HTERT RPE-1 (cell line): ENCODE results near the gene ERGIC1.

ENCODE experiments used
- in situ Hi-C: fragments of 300-500 bp; cut with MboI; formaldehyde crosslinking; loops from 4 replicates; pipeline ENCODE4 v1.14.3; 2020; ENCODE audit warnings: low sequenced_read_pairs

Gene ERGIC1

GRCh38 chr5:172827841-172828240, 6.2 kb upstream of the ERGIC1 start:
- in situ Hi-C loops, result no loop called here

- in situ Hi-C loops, result no loop called here
These were observed 5.1 kb upstream of the ERGIC1 start for GRCh38 chr5:172828911-172829431.

GRCh38 chr5:172830275-172830799, 3.7 kb upstream of the ERGIC1 start:
- in situ Hi-C loops, result no loop called here

GRCh38 chr5:172830876-172831662, 3.0 kb upstream of the ERGIC1 start:
- in situ Hi-C loops, result no loop called here

GRCh38 chr5:172832383-172833315, 1.4 kb upstream of the ERGIC1 start:
- in situ Hi-C loops, result no loop called here

DNA sequence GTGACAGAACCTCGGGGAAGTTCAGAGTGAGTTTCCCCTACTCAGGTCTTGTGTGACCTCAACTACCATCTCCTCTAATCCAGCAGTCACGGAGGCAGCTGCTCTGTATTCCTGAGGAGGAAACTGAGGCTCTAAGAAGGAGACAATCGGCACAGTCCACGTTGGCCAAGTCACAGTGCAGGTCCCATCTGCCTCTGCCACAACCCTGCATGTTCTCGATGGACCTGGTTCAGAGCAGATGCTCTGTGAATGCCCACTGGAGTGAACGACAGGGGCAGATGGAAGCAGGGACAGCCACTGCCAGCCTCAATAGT, 722 bp upstream of the ERGIC1 start:
- in situ Hi-C loops, result no loop called here

DNA sequence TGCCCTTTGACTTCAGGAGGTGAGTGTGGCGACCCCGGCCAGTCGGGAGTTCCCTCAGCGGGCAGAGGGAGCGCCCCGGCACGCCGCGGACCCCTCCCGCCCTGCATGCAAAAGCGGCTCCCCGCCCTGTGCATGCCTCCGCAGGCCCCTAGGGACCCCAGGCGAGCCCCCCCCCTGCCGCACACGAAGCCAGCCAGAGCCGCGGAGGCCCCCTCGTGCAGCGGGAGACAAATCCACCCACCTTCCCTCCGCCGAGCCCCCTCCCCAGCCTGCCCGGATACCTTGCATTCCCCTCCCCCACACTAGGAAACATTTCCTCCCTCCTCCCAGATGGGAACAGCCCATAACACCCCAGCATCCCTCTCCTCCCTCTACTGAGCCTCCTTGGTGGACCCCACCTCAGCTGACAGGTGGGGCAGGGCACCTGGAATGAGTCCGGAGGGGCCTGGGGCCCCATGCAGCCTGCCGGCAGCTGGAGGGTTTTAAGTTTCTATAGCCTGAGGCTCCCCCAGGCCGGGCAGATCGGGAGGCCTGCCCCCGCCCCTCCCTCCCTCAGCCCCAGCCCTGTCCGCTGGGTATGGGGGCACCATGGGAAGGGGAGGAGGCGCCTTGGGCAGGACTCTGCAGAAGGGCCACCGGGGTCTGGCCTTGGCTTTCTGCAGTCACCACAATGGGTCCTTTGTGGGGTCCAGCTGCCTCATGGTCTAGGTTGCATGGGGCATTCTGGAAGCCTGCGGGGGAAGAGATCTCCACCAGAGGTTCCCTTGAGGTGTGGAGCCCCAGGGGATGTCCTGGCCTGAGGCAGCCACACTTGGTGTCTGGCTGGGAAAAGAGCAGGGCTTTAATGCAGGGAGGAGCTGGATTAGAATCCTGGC, 601 bp downstream of the ERGIC1 start:
- in situ Hi-C loops, result no loop called here

DNA sequence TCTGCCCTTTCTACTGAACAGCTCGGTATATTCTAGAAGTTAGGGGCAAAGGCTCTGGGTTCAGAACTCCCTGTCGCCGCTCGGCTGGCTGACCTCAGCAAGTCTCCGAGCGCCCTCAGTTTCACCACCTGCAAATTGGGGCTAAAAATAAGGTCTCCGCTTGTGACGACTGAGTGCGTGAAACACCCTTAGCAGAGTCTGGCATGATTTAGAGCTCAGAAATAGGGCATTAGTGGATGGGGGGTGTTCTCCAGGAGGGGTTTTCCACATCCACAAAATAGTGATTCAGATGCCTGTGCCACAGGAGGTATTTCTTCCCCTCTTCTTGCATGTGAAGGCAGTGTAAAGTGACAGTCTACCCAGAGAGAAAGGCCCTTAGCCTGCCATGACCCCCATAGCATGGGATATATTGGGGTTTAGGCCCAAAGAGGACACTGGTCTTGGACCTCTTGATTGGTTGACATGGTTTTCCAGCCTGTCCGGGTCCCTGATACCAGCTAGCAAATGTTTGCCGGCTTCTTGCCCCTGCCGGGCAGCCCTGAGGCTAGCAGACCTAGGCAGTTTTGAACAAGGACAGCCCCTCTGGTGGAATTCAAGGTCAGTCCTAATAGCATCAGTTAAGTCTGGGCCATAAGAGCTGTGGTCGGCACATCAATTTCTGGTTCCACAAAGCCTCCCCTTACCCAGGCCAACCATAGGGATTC, 1.4 kb downstream of the ERGIC1 start:
- in situ Hi-C loops, result no loop called here

- in situ Hi-C loops, result no loop called here
These were observed 1.9 kb downstream of the ERGIC1 start for GRCh38 chr5:172835994-172836356.

- in situ Hi-C loops, result no loop called here
These were observed 3.6 kb downstream of the ERGIC1 start for GRCh38 chr5:172837640-172838039.

DNA sequence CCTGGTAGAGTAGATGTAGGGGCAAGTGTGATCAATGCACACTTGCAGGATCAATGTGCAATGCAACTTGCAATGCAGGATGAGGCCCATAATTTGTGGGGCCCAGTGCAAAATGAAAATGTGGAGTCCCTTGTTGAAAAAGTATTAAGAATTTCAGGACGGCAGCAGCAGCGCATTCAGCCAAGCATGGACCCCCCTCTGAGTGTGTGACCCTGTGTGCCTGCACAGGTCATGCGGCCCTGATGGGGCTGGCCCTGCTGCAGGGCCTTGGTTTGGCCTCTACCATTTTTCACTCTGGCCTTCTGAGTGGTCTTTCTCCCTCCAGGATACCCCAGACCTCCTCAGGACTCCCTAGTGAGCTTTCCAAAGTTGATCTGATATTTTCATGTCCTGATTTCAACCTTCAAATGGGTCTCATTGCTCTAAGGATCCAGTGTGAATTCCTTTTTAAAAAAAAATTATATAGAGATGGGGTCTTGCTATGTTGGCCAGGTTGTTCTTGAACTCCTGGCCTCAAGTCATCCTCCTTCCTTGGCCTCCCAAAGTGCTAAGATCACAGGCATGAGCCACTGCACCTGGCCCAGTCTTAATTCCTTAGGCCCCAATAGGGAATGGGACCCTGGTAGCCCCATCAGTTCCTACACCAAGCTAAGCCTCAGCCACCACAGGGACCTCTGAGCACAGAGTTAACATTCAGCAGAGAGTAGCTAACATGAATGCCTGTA, 4.3 kb downstream of the ERGIC1 start:
- in situ Hi-C loops, result no loop called here

- in situ Hi-C loops, result no loop called here
These were observed 5.8 kb downstream of the ERGIC1 start for GRCh38 chr5:172839669-172840431.

DNA sequence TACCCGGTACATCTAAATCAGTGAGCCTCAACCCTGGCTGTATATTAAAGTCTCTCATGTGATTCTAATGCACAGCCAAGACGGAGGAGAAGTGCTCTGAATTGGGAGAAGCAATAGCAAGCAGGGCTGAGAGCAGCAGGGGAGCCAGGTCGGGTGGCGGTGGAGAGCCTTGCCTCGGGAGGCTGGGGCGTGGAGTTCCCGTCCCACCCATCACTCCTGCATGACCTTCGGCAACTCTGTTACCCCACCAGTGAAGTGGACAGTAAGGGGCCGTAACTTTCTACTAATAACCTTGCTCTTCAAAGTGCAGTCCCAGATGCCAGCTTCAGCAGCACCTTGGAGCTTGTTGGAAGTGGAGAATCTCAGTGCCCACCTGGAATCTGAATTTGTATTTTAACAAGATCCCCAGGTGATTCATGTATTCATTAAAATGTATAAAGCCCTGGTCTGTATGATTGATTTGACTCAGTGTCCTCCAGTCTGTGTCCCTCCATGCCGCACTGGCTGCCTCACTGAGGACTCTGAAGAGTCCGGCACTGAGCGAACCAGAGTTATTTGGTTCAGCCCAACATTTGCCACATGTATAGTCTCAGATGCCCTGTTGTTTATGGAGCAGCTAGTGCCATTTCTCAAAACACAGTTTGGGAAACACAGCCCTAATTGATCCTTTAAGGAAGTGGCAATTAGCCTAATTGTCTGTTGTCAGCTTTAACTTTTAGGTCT, 6.5 kb downstream of the ERGIC1 start:
- in situ Hi-C loops, result no loop called here

DNA sequence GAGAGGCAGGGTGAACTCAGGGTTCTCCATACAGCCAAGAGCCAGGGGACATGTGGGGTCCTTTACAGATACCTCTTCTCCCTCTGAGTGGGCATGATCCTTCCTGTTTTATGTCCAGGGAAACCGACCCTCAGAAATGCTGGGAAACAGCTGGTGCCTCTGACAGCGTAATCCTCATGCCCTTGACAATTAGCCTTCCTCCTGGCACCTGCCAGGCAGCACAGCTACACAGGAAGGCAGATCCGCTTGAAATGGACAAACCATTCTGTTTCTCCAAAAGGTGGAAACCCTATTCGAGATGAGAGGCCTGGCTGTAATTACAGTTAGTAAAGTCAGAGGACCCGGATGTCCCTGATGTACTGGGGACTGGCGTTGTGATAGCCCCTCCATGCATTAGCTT, 7.2 kb downstream of the ERGIC1 start:
- in situ Hi-C loops, result no loop called here

DNA sequence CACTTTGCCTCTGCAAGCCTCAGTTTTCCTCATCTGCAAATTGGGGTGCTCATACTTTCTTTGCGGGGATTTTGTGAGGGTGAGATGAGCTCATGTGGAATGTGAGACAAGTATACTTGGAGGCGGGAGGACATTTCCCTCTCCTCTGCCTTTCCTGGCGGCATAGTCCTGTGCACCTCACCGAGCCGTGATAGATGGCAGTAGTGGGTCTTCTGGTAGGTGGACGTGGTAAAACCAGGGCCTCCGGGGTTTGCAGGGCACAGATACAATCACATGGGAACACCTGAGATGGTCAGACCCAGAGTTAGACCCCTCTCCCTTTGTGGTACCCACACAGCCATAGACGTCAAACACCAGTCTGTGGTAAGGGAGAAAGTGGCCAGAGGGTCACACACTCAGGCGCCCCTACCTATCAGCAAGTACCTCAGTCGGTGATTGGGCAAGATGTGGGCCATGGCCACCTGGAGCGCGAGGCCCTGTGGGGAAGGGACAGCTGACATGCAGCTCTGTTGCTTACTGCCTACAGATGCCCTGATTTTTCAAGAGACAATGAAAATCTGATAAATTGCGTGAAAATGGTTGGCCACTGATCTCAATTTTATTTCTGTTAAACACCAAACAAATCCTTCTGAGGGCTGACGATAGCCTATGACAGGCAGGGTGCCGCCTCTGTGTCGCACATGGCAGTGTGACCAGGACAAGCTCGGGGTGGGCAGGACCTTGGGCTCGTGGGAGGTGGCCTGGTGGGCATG, 9.9 kb downstream of the ERGIC1 start:
- in situ Hi-C loops, result no loop called here

- in situ Hi-C loops, result no loop called here
These were observed 10.5 kb downstream of the ERGIC1 start for GRCh38 chr5:172844577-172844838.

- in situ Hi-C loops, result no loop called here
These were observed 11.1 kb downstream of the ERGIC1 start for GRCh38 chr5:172845154-172845553.

DNA sequence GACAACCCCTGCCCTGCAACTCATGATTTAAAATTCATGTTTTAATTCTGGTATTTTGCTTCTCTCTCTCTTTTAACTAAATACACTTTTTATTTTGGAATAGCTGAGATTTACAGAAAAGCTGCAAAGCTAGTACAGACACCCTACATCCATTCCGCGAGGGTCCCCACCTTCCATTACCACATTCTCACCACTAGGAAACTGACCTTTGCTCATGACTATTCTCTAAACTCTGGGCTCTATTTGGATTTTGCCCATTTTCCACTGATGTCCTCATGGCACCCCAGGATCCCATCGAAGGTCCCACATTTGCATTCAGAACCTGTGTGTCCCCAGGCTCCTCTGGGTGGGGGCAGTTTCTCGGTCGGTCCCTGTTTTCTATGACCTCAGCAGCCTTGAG, 11.5 kb downstream of the ERGIC1 start:
- in situ Hi-C loops, result no loop called here
